Keratinocyte (primary cell): ENCODE results near the gene SRXN1. TPM values are rescaled to one million over a fixed set of nuclear protein-coding genes. Genes with fewer than 3 reads are reported as not detected.

Source experiments
- DNase-seq: peaks from one replicate; pipeline ENCODE4 v3.0.0-alpha.2; 2011; ENCODE audit warnings: low read depth, missing footprints, low spot score
- FAIRE-seq: peaks from 2 replicates; lab custom pipeline; 2011; peaks lifted over from hg19 to GRCh38; lab: Jason Lieb, UNC
- H2AFZ ChIP-seq: 2 replicates; pipeline ENCODE4 v1.6.0; 2012; ENCODE audit warnings: low read length, control low read depth, inconsistent platforms; ENCODE audit not compliant: control insufficient read depth
- H3K27ac ChIP-seq: 2 replicates; pipeline ENCODE4 v1.5.1; 2011; ENCODE audit warnings: low read length; ENCODE audit not compliant: control insufficient read depth, insufficient read depth
- H3K27me3 ChIP-seq: 3 replicates; pipeline ENCODE4 v1.6.0; 2011; ENCODE audit warnings: low read length; ENCODE audit not compliant: control insufficient read depth, insufficient read depth; ENCODE audit errors: extremely low read depth
- H3K36me3 ChIP-seq, 2 experiments: 2 replicates in 1 of 2; 3 replicates in 1 of 2; pipeline ENCODE4 v1.5.1; 2011; ENCODE audit warnings: low read length in 2 of 2, mild to moderate bottlenecking in 1 of 2; ENCODE audit not compliant: control insufficient read depth in 2 of 2, insufficient read depth in 2 of 2; ENCODE audit errors: extremely low read depth in 1 of 2
- H3K4me1 ChIP-seq: 3 replicates; pipeline ENCODE4 v1.5.1; 2011; ENCODE audit warnings: low read length; ENCODE audit not compliant: control insufficient read depth, insufficient read depth; ENCODE audit errors: extremely low read depth
- H3K4me2 ChIP-seq: 3 replicates; pipeline ENCODE4 v1.6.0; 2011; ENCODE audit warnings: low read depth, low read length; ENCODE audit not compliant: control insufficient read depth, insufficient read depth; ENCODE audit errors: extremely low read depth
- H3K4me3 ChIP-seq, 3 experiments: fragments of 200-600 bp in 1 of 3; sonication (generic) in 1 of 3; 2 replicates in 2 of 3; 3 replicates in 1 of 3; pipeline ENCODE4 v1.5.1; 2011 to 2016; ENCODE audit warnings: low read length in 3 of 3, mild to moderate bottlenecking in 3 of 3, control low read depth in 2 of 3, inconsistent platforms in 1 of 3, low read depth in 1 of 3, mixed read lengths in 1 of 3, mixed run types in 1 of 3, moderate library complexity in 1 of 3; ENCODE audit not compliant: control insufficient read depth in 2 of 3, insufficient read depth in 2 of 3; ENCODE audit errors: extremely low read depth in 1 of 3
- H3K79me2 ChIP-seq: 2 replicates; pipeline ENCODE4 v1.6.0; 2012; ENCODE audit warnings: low read length; ENCODE audit not compliant: control insufficient read depth, insufficient read depth
- H3K9ac ChIP-seq: 3 replicates; pipeline ENCODE4 v1.6.0; 2011; ENCODE audit warnings: low read length; ENCODE audit not compliant: control insufficient read depth, insufficient read depth; ENCODE audit errors: extremely low read depth
- H3K9me1 ChIP-seq: 3 replicates; pipeline ENCODE4 v1.6.0; 2011; ENCODE audit warnings: low read length; ENCODE audit not compliant: control insufficient read depth, insufficient read depth; ENCODE audit errors: extremely low read depth
- H3K9me3 ChIP-seq: 2 replicates; pipeline ENCODE4 v1.5.1; 2012; ENCODE audit warnings: low read depth, low read length; ENCODE audit not compliant: control insufficient read depth
- H4K20me1 ChIP-seq: 3 replicates; pipeline ENCODE4 v1.6.0; 2011; ENCODE audit warnings: low read length; ENCODE audit not compliant: control insufficient read depth, insufficient read depth; ENCODE audit errors: extremely low read depth
- CTCF ChIP-seq, 3 experiments: IDR thresholded peaks in 1 of 3; conservative IDR thresholded peaks in 1 of 3; optimal IDR thresholded peaks in 1 of 3; 2 replicates in 2 of 3; 3 replicates in 1 of 3; pipeline versions ENCODE3 to v1.5.1; 2011; ENCODE audit warnings: low read length in 3 of 3, mild to moderate bottlenecking in 3 of 3, moderate library complexity in 2 of 3, control low read depth in 1 of 3, inconsistent platforms in 1 of 3; ENCODE audit not compliant: insufficient read depth in 2 of 3; ENCODE audit errors: extremely low read depth in 1 of 3
- EZH2 ChIP-seq: IDR thresholded peaks from one replicate; pipeline ENCODE4 v1.6.1; 2012; ENCODE audit warnings: inconsistent platforms, mild to moderate bottlenecking, low read length, moderate library complexity
- dilution Hi-C: fragments of 300-500 bp; cut with MboI; formaldehyde crosslinking; loops from one replicate; pipeline ENCODE4 v1.7.0; 2020; ENCODE audit warnings: low sequenced_read_pairs; ENCODE audit not compliant: extremely low pct_ligation_motif_present
- polyA plus RNA-seq, 5 experiments: library from polyadenylated mRNA; depleted of rRNA in 3 of 5; stranded (reverse) in 3 of 5; stranded (forward) in 1 of 5; unstranded in 1 of 5; fragments of >200 nt; gene quantifications; 1 replicate in 1 of 5; 2 replicates in 3 of 5; 3 replicates in 1 of 5; pipeline versions ENCODE4 v1.2.1 to v1.2.3, GENCODE V29; 2011 to 2012; ENCODE audit warnings: missing spikeins in 2 of 5, low read depth in 1 of 5, low replicate concordance in 1 of 5

SRXN1 gene
- polyA plus RNA-seq, 1 donor (not counting 4 experiments of a cell fraction or from before 2014, with no cell fraction given), result 51.7 TPM

- Histone ChIP-seq H3K27ac (no peak overlapping the region), H3K4me3 (no peak overlapping the region), H3K4me1 (no peaks in the 10 kb centered on the region), H3K9me1 (no peaks in the 10 kb centered on the region), H4K20me1 (no peaks in the 10 kb centered on the region), H2AFZ (no peak overlapping the region), H3K4me2 (no peak overlapping the region), H3K79me2 (no peaks in the 10 kb centered on the region), H3K9ac (no peak overlapping the region), H3K27me3 (peaks cover 14% of the 10 kb centered on the region), H3K36me3 (no peaks in the 10 kb centered on the region), H3K9me3 (no peaks in the 10 kb centered on the region)
- no peak for FAIRE-seq
- dilution Hi-C loops, result no loop called here
- TF ChIP-seq CTCF (optimal IDR thresholded peaks at IDR 0.05 in 1 of 3, IDR thresholded peaks at IDR 0.05 in 1 of 3, conservative IDR thresholded peaks at IDR 0.05 in 1 of 3; ENCODE audit: extremely low read depth in 1 of 3, insufficient read depth in 2 of 3, low read length in 3 of 3), result no peak
- no peak for TF ChIP-seq EZH2
- no peak for DNase-seq
These were observed 27.6 kb downstream of the SRXN1 start for GRCh38 chr20:625360-625932.

GRCh38 chr20:623704-624103 lies 29.3 kb downstream of the SRXN1 start:
- DNase-seq (no peak), FAIRE-seq (no peak)
- no peak overlapping the region for H3K4me3 ChIP-seq
- H3K4me2 ChIP-seq, result no peak overlapping the region
- H4K20me1 ChIP-seq, result no peaks in the 10 kb centered on the region
- no peak overlapping the region for H3K9ac ChIP-seq
- TF ChIP-seq CTCF (optimal IDR thresholded peaks at IDR 0.05 in 1 of 3, IDR thresholded peaks at IDR 0.05 in 1 of 3, conservative IDR thresholded peaks at IDR 0.05 in 1 of 3; ENCODE audit: extremely low read depth in 1 of 3, insufficient read depth in 2 of 3, low read length in 3 of 3) (no peak), EZH2 (no peak)
- H3K36me3 ChIP-seq, result no peaks in the 10 kb centered on the region
- H3K9me1 ChIP-seq, result no peaks in the 10 kb centered on the region
- no peaks in the 10 kb centered on the region for H3K9me3 ChIP-seq
- no peak overlapping the region for H2AFZ ChIP-seq
- H3K79me2 ChIP-seq, result no peaks in the 10 kb centered on the region
- H3K27me3 ChIP-seq, result peaks cover 14% of the 10 kb centered on the region
- H3K27ac ChIP-seq, result no peak overlapping the region
- dilution Hi-C loops, result no loop called here
- no peaks in the 10 kb centered on the region for H3K4me1 ChIP-seq
